IMR-90 (cell line): ENCODE measurements around the gene RUNX2. TPM values are rescaled to one million over a fixed set of nuclear protein-coding genes. Genes with fewer than 3 reads are reported as not detected.

Experiments
- ATAC-seq: fragments of 200-7000 bp; cut with Tn5 transposase; 2 replicates; pipeline ENCODE4 v1.9.1; 2020; ENCODE audit warnings: low read depth, mild to moderate bottlenecking, moderate library complexity
- BruUV-seq: library from RNA; stranded (reverse); fragments of 400-500 nt; replicated peaks from 2 replicates; lab custom pipeline; 2021; lab: Mats Ljungman, UMichigan
- CTCF ChIA-PET: fragments of 300-600 bp; formaldehyde crosslinking; extraction: SDS; loops from one replicate; lab custom pipeline; 2021; ENCODE audit warnings: antibody characterized with exemption; lab: Yijun Ruan, JAX
- POLR2A ChIA-PET: fragments of 300-600 bp; sonication (Branson Sonifier 250); formaldehyde crosslinking; loops from one replicate; lab custom pipeline; 2022; ENCODE audit warnings: antibody characterized with exemption; ENCODE audit not compliant: unreplicated experiment; lab: Charles Lee
- DNase-seq: peaks from one replicate; pipeline ENCODE4 v3.0.0; 2013
- H2AFZ ChIP-seq: replicated peaks from 2 replicates; pipeline ENCODE3; 2013; ENCODE audit warnings: low read length, mild to moderate bottlenecking; ENCODE audit not compliant: poor library complexity
- H2AK5ac ChIP-seq: 2 replicates; pipeline ENCODE4 v1.6.1; 2013; ENCODE audit warnings: low read depth, low read length, inconsistent platforms
- H2AK9ac ChIP-seq: replicated peaks from 2 replicates; pipeline ENCODE3; 2013; ENCODE audit warnings: mild to moderate bottlenecking, low read depth, low read length, moderate library complexity; ENCODE audit not compliant: poor library complexity
- H2BK120ac ChIP-seq: 2 replicates; pipeline ENCODE4 v1.6.1; 2013; ENCODE audit warnings: low read depth, low read length, inconsistent platforms
- H2BK15ac ChIP-seq: 3 replicates; pipeline ENCODE4 v1.6.1; 2013; ENCODE audit warnings: low read depth, low read length, inconsistent platforms
- H2BK20ac ChIP-seq: 2 replicates; pipeline ENCODE4 v1.6.1; 2013; ENCODE audit warnings: low read depth, mild to moderate bottlenecking, inconsistent platforms, low read length, moderate library complexity
- H2BK5ac ChIP-seq: 2 replicates; pipeline ENCODE4 v1.6.1; 2013; ENCODE audit warnings: mild to moderate bottlenecking, low read depth, low read length, inconsistent platforms; ENCODE audit not compliant: poor library complexity, severe bottlenecking
- H3K14ac ChIP-seq: replicated peaks from 2 replicates; pipeline ENCODE4 v1.6.1; 2013; ENCODE audit warnings: low read depth, low read length, inconsistent platforms
- H3K18ac ChIP-seq: 2 replicates; pipeline ENCODE4 v1.6.1; 2013; ENCODE audit warnings: low read depth, low read length, control low read depth
- H3K23ac ChIP-seq: 2 replicates; pipeline ENCODE4 v1.6.1; 2013; ENCODE audit warnings: low read depth, low read length, inconsistent platforms
- H3K27ac ChIP-seq: 2 replicates; pipeline ENCODE4 v1.5.1; 2013; ENCODE audit warnings: mild to moderate bottlenecking, control low read depth, low read length; ENCODE audit not compliant: insufficient read depth
- H3K27me3 ChIP-seq: 2 replicates; pipeline ENCODE4 v1.6.1; 2013; ENCODE audit warnings: low read length; ENCODE audit not compliant: control insufficient read depth, insufficient read depth
- H3K36me3 ChIP-seq: 2 replicates; pipeline ENCODE4 v1.6.1; 2013; ENCODE audit warnings: low read length, mixed read lengths; ENCODE audit not compliant: control insufficient read depth, insufficient read depth
- H3K4ac ChIP-seq: 2 replicates; pipeline ENCODE4 v1.6.1; 2013; ENCODE audit warnings: low read depth, low read length, inconsistent platforms
- H3K4me1 ChIP-seq: 2 replicates; pipeline ENCODE4 v1.6.1; 2013; ENCODE audit warnings: low read length, mixed read lengths; ENCODE audit not compliant: control insufficient read depth, insufficient read depth
- H3K4me2 ChIP-seq: 2 replicates; pipeline ENCODE4 v1.6.1; 2013; ENCODE audit warnings: low read depth, mild to moderate bottlenecking, control low read depth, low read length, moderate library complexity
- H3K4me3 ChIP-seq: 2 replicates; pipeline ENCODE4 v1.5.1; 2013; ENCODE audit warnings: low read depth, mild to moderate bottlenecking, control low read depth, low read length, moderate library complexity; ENCODE audit not compliant: insufficient read depth
- H3K56ac ChIP-seq: 2 replicates; pipeline ENCODE4 v1.6.1; 2013; ENCODE audit warnings: low read length, inconsistent platforms; ENCODE audit not compliant: insufficient read depth; ENCODE audit errors: extremely low read depth
- H3K79me1 ChIP-seq, 2 experiments: 2 replicates each; pipeline ENCODE4 v1.6.1; 2013; ENCODE audit warnings: low read length in 2 of 2, inconsistent platforms in 1 of 2, low read depth in 1 of 2
- H3K9ac ChIP-seq: 2 replicates; pipeline ENCODE4 v1.6.1; 2013; ENCODE audit warnings: low read depth, low read length, control low read depth
- H3K9me1 ChIP-seq: 2 replicates; pipeline ENCODE4 v1.6.1; 2013; ENCODE audit warnings: low read length, inconsistent platforms; ENCODE audit not compliant: insufficient read depth
- H3K9me3 ChIP-seq: 2 replicates; pipeline ENCODE4 v1.6.1; 2013; ENCODE audit warnings: low read length; ENCODE audit not compliant: control insufficient read depth, insufficient read depth
- H4K20me1 ChIP-seq: 2 replicates; pipeline ENCODE4 v1.6.1; 2013; ENCODE audit warnings: low read length, inconsistent platforms; ENCODE audit not compliant: insufficient read depth
- H4K5ac ChIP-seq: 2 replicates; pipeline ENCODE4 v1.6.1; 2013; ENCODE audit warnings: mild to moderate bottlenecking, low read depth, low read length, control low read depth
- H4K8ac ChIP-seq, 2 experiments: 2 replicates each; pipeline ENCODE4 v1.6.1; 2013; ENCODE audit warnings: low read depth in 2 of 2, low read length in 2 of 2, control low read depth in 1 of 2, inconsistent platforms in 1 of 2
- H4K91ac ChIP-seq: 2 replicates; pipeline ENCODE4 v1.6.1; 2013; ENCODE audit warnings: low read depth, low read length, inconsistent platforms; ENCODE audit not compliant: insufficient read depth
- BHLHE40 ChIP-seq: fragments of 150-350 bp; IDR thresholded peaks from 2 replicates; pipeline ENCODE4 v1.6.1; 2016; ENCODE audit warnings: mild to moderate bottlenecking, low read depth, low read length
- CEBPB ChIP-seq: IDR thresholded peaks from 2 replicates; pipeline ENCODE4 v1.6.1; 2012; ENCODE audit warnings: low read depth, low read length, improper control_type of control experiment
- CHD1 ChIP-seq: IDR thresholded peaks from 2 replicates; pipeline ENCODE4 v1.6.1; 2012; ENCODE audit warnings: low read depth, low read length, improper control_type of control experiment
- FOS ChIP-seq: fragments of 150-350 bp; IDR thresholded peaks from 2 replicates; pipeline ENCODE4 v1.6.1; 2016; ENCODE audit warnings: low read depth, low read length
- MAFK ChIP-seq: IDR thresholded peaks from 2 replicates; pipeline ENCODE4 v1.6.1; 2012; ENCODE audit warnings: low read depth, low read length, improper control_type of control experiment
- MAZ ChIP-seq: IDR thresholded peaks from 2 replicates; pipeline ENCODE4 v1.6.1; 2012; ENCODE audit warnings: low read depth, mild to moderate bottlenecking, low read length, improper control_type of control experiment, moderate library complexity, borderline replicate concordance
- MXI1 ChIP-seq: IDR thresholded peaks from 2 replicates; pipeline ENCODE4 v1.6.1; 2012; ENCODE audit warnings: low read depth, mild to moderate bottlenecking, low read length, moderate library complexity, borderline replicate concordance
- NFE2L2 ChIP-seq: fragments of 150-350 bp; IDR thresholded peaks from 2 replicates; pipeline ENCODE4 v1.6.1; 2016; ENCODE audit warnings: low read depth, mild to moderate bottlenecking, low read length
- POLR2A ChIP-seq: IDR thresholded peaks from 2 replicates; pipeline ENCODE4 v1.6.1; 2012; ENCODE audit warnings: mild to moderate bottlenecking, low read depth, low read length
- RAD21 ChIP-seq: IDR thresholded peaks from 2 replicates; pipeline ENCODE4 v1.6.1; 2012; ENCODE audit warnings: low read length, improper control_type of control experiment
- RCOR1 ChIP-seq: IDR thresholded peaks from 2 replicates; pipeline ENCODE4 v1.6.1; 2012; ENCODE audit warnings: mild to moderate bottlenecking, low read length, improper control_type of control experiment; ENCODE audit not compliant: insufficient replicate concordance
- RFX5 ChIP-seq: IDR thresholded peaks from 2 replicates; pipeline ENCODE4 v1.8.0; 2012; ENCODE audit warnings: low read depth, mild to moderate bottlenecking, low read length, moderate library complexity
- SMC3 ChIP-seq: fragments of 150-350 bp; IDR thresholded peaks from 2 replicates; pipeline ENCODE4 v1.6.1; 2016; ENCODE audit warnings: low read depth, mild to moderate bottlenecking, antibody characterized with exemption, low read length, moderate library complexity
- USF2 ChIP-seq: fragments of 150-350 bp; IDR thresholded peaks from 2 replicates; pipeline ENCODE4 v1.6.1; 2017; ENCODE audit warnings: mild to moderate bottlenecking, antibody characterized with exemption, low read length, low read depth
- WGBS, 2 experiments: methylation state at CpG; one replicate each; pipeline versions ENCODE4 v1.1.5 to v1.1.7; 2013; ENCODE audit warnings: missing lambda C conversion rate in 2 of 2; ENCODE audit not compliant: insufficient read length in 1 of 2; ENCODE audit errors: extremely low coverage in 2 of 2; 5-methylcytosine and 5-hydroxymethylcytosine counted together
- dilution Hi-C: fragments of 300-500 bp; cut with HindIII; formaldehyde crosslinking; loops from one replicate; pipeline ENCODE4 v1.14.3; 2018; ENCODE audit warnings: low sequenced_read_pairs; ENCODE audit not compliant: unreplicated experiment
- in situ Hi-C: fragments of 300-500 bp; cut with MboI; formaldehyde crosslinking; loops from 3 replicates; pipeline ENCODE4 v1.14.3; 2019; ENCODE audit warnings: low sequenced_read_pairs, inconsistent platforms, mixed read lengths
- intact Hi-C: fragments of 100-400 bp; cut with micrococcal nuclease; formaldehyde crosslinking; loops from 2 replicates; pipeline ENCODE4 v1.10.0; 2022
- polyA plus RNA-seq, 3 experiments: library from polyadenylated mRNA; depleted of rRNA; stranded (reverse); fragments of >200 nt; gene quantifications; 2 replicates each; pipeline ENCODE4 v1.2.3, GENCODE V29; 2012; ENCODE audit warnings: low replicate concordance in 1 of 3
- total RNA-seq: library from RNA; depleted of rRNA; stranded (reverse); fragments of >200 nt; gene quantifications from 2 replicates; pipeline ENCODE4 v1.2.3, GENCODE V29; 2012
- TF ChIP-seq, protein P1 (sequence below): fragments of 150-350 bp; IDR thresholded peaks from 2 replicates; pipeline ENCODE4 v1.6.1; 2016; ENCODE audit warnings: low read depth, mild to moderate bottlenecking, low read length, moderate library complexity, borderline replicate concordance

RUNX2 gene
- total and polyA plus RNA-seq, 2 of the 4 experiments (the other 2 are of a cell fraction): 2.3 to 4.7 TPM

DNA sequence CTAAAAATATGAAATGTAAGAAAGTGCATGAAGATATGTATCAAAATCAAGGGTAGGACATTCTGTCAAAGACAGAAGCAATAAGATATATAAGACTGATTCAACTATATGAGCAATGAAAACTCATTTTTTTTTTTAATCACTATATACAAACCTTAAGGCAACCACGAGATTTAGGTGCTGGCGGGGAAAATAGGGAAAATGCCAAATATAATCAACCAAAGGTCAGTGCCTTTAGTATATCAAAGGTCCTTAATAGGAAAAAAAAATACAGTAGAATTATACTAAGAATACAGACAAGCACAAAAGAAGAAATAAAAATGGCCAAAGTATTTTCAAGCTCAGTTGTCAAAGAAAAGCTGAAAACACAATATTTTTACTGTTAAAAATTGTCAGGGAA lies 25.5 kb downstream of the RUNX2 start:
- peaks cover 3% of the 10 kb centered on the region; the same call in 1 of the 2 replicates for H3K4me1 ChIP-seq
- no peak overlapping the region for H2BK5ac ChIP-seq
- TF ChIP-seq FOS (no peak), CHD1 (no peak), BHLHE40 (no peak), RAD21 (no peak), POLR2A (no peak), SMC3 (no peak), MXI1 (no peak), RCOR1 (no peak), MAZ (no peak), RFX5 (no peak), USF2 (no peak), MAFK (no peak), NFE2L2 (no peak), CEBPB (no peak)
- TF ChIP-seq, protein P1, sequence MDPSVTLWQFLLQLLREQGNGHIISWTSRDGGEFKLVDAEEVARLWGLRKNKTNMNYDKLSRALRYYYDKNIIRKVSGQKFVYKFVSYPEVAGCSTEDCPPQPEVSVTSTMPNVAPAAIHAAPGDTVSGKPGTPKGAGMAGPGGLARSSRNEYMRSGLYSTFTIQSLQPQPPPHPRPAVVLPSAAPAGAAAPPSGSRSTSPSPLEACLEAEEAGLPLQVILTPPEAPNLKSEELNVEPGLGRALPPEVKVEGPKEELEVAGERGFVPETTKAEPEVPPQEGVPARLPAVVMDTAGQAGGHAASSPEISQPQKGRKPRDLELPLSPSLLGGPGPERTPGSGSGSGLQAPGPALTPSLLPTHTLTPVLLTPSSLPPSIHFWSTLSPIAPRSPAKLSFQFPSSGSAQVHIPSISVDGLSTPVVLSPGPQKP: no peak
- no peak overlapping the region for H4K91ac ChIP-seq
- dilution Hi-C loops (no loop called here), intact Hi-C loops (no loop called here), in situ Hi-C loops (no loop called here)
- H3K18ac ChIP-seq: no peak overlapping the region
- H3K9me3 ChIP-seq: no peaks in the 10 kb centered on the region
- H3K27me3 ChIP-seq: no peaks in the 10 kb centered on the region
- no peak overlapping the region for H2AK9ac ChIP-seq
- no peaks in the 10 kb centered on the region for H3K79me1 ChIP-seq
- no peak overlapping the region for H2BK120ac ChIP-seq
- DNase-seq (no peak), ATAC-seq (no peak)
- H4K20me1 ChIP-seq: no peaks in the 10 kb centered on the region
- no peak overlapping the region for H3K4me3 ChIP-seq
- no peak overlapping the region for H3K56ac ChIP-seq
- H2AK5ac ChIP-seq: no peak overlapping the region
- no peak overlapping the region for H2BK20ac ChIP-seq
- no peaks in the 10 kb centered on the region for H3K36me3 ChIP-seq
- H2AFZ ChIP-seq: no peak overlapping the region
- H3K9me1 ChIP-seq: 0 out of 2 replicates have a peak, but pooled peaks cover 2% of the 10 kb centered on the region
- H3K14ac ChIP-seq: no peak overlapping the region
- no peak overlapping the region for H3K4me2 ChIP-seq
- ChIA-PET POLR2A (no interaction called here), CTCF (interaction anchor here (0.6 kb wide), 1 partner anchor 1138 kb away, joined by 3 read pairs; no protein-coding TSS in a partner anchor)
- H2BK15ac ChIP-seq: no peak overlapping the region
- no CpG with 5 or more reads among the region's 2 CpGs for WGBS, 2 experiments
- no TSS peak for BruUV-seq
- H4K8ac ChIP-seq: no peak overlapping the region
- no peak overlapping the region for H3K23ac ChIP-seq
- no peak overlapping the region for H4K5ac ChIP-seq
- no peak overlapping the region for H3K27ac ChIP-seq
- H3K4ac ChIP-seq: no peak overlapping the region
- no peak overlapping the region for H3K9ac ChIP-seq
